Motor neuron (in vitro differentiated cells): ENCODE results near the gene RSAD1. TPM values are rescaled to one million over a fixed set of nuclear protein-coding genes. Genes with fewer than 3 reads are reported as not detected.

Experiments used
- ATAC-seq, 8 experiments: fragments of 200-7000 bp; cut with Tn5 transposase; replicated peaks in 6 of 8; 2 replicates each; pipeline ENCODE4 v1.8.0; 2021; ENCODE audit warnings: mild to moderate bottlenecking in 8 of 8, moderate library complexity in 8 of 8
- H3K27ac ChIP-seq, 2 donors: fragments of 250-450 bp; sonication (Bioruptor Pico); 2 replicates each; pipeline ENCODE4 v1.9.0; 2021; ENCODE audit warnings: antibody characterized with exemption in 2 of 2, mild to moderate bottlenecking in 2 of 2, moderate library complexity in 1 of 2
- H3K4me1 ChIP-seq, 2 donors: fragments of 250-450 bp; sonication (Bioruptor Pico); replicated peaks in 1 of 2; 2 replicates each; pipeline ENCODE4 v1.6.1; 2021; ENCODE audit warnings: antibody characterized with exemption in 2 of 2, mild to moderate bottlenecking in 2 of 2, moderate library complexity in 1 of 2
- H3K4me3 ChIP-seq, 5 donors: fragments of 250-450 bp; sonication (Bioruptor Pico); 2 replicates each; pipeline ENCODE4 v1.9.0; 2021; ENCODE audit warnings: antibody characterized with exemption in 5 of 5, mild to moderate bottlenecking in 5 of 5, moderate library complexity in 4 of 5
- WGBS, 10 experiments: fragments of 450-650 bp; shearing (Covaris generic); methylation state at CpG; one replicate each; pipeline ENCODE4 v1.0.0; 2022; 5-methylcytosine and 5-hydroxymethylcytosine counted together
- in situ Hi-C, 9 experiments: fragments of 400-800 bp; cut with MboI; loops; one replicate each; pipeline ENCODE4 v1.15.0; 2021; ENCODE audit warnings: low sequenced_read_pairs in 9 of 9, low pct_unique_long_range_greater_than_20kb in 2 of 9; ENCODE audit not compliant: unreplicated experiment in 9 of 9
- total RNA-seq, 8 experiments: library from RNA; unstranded; fragments of 300-600 nt; gene quantifications; 2 replicates each; pipeline versions ENCODE4 v1.2.3 to v1.2.4, GENCODE V29; 2022

The RSAD1 gene
- total RNA-seq, 8 experiments from 2014 or later: 13.0 to 44.7 (median 20.0) TPM

DNA sequence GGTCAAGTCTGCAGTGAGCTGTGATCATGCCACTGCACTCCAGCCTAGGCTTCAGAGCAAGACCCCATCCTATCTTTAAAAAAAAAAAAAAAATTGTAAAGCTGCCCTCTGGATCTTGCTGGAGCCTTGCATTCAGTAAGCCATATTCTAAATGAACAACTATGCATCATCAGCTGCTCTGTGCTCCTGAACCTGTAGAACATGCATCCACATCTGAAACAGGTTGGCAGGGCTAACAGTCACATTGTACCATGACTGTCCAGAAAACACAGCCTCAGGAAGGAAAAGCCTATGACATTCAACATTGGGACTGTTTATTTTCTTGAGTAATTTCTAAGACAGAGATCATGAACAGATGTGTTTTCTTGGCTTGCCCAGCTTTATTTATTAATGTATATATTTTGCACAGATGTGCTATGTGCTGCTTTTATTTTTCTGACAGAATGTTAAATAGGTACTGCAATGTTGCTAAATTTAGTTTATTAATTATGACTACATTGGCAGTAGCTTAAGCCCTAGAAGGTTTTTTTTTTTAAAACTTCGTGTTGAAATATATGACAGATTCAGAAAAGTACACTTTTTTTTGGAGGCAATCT, 32.8 kb upstream of the RSAD1 start:
- Histone ChIP-seq H3K4me1 (peaks cover 4 to 5% of the 10 kb centered on the region in 2 donors), H3K27ac (no peak overlapping the region), H3K4me3 (no peak overlapping the region)
- no peak for ATAC-seq
- WGBS, 10 experiments: 0 to 100% (median 66%) methylated on average over 1 of the region's 1 CpG; no CpG with 5 or more reads in 4 of the 10 experiments
- in situ Hi-C loops: no loop called here

DNA sequence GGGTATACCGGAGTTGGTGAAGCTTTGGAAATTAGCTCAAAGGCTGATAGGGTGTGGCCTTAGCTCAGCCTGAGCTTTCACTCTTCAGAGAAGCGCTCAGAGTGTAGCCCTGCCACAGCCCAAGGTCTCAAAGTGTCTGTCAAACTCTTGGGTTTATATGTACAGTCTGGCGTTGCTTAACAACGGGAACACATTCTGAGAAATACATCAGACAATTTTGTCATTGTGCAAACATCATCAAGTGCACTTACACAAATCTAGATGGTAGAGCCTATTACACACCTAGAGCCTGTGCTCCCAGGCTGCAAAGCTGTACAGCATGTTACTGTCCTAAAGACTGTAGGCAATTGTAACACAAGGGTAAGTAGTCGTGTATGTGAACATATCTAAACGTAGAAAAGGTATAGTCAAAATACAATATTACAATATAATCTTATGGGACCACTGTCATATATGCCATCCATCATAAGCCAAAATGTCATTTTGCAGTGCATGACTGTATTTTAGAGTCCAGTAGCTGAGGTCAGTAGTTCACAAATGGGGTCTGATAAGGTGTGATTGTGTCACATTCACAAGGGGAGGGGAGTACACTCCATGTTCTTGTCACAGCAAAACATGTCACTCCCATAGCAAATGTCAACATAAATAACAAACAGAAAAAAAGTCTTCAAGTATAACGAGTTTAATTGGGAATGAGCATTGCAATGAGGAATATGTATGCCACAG, 30.6 kb upstream of the RSAD1 start:
- peak in 3 of 8 experiments; percentile 18 to 20 (median 18) for ATAC-seq
- Histone ChIP-seq H3K27ac (no peak overlapping the region), H3K4me1 (peaks cover 4 to 5% of the 10 kb centered on the region in 2 donors), H3K4me3 (no peak overlapping the region)
- in situ Hi-C loops: no loop called here
- WGBS, 10 experiments: 44 to 87% (median 81%) methylated on average over 3 to 6 of the region's 7 CpGs

DNA sequence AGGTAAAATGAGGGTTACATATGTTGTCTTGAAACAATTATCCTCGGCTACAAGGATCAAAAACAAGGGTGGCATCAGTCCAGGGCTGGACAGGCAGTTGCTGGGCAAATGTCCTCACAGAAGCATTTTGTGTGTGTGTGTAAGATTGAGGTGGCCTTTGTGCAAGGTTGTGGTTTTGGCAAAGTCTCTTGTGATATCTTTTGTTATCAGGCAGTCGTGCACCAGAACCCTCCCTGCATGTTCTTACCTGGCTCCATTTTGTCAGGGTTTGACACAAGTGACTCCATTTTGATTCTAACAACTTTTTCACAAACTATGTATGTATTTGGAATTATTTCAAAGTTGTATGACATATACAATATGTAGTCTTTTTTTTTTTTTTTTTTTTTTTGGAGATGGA, 30.0 kb upstream of the RSAD1 start:
- in situ Hi-C loops: no loop called here
- Histone ChIP-seq H3K4me1 (peaks cover 0 to 1% of the 10 kb centered on the region in 2 donors), H3K27ac (no peak overlapping the region), H3K4me3 (no peak overlapping the region)
- 22 to 100% (median 86%) methylated on average over 1 to 2 of the region's 2 CpGs; no CpG with 5 or more reads in 4 of the 10 experiments for WGBS, 10 experiments
- ATAC-seq: no peak

DNA sequence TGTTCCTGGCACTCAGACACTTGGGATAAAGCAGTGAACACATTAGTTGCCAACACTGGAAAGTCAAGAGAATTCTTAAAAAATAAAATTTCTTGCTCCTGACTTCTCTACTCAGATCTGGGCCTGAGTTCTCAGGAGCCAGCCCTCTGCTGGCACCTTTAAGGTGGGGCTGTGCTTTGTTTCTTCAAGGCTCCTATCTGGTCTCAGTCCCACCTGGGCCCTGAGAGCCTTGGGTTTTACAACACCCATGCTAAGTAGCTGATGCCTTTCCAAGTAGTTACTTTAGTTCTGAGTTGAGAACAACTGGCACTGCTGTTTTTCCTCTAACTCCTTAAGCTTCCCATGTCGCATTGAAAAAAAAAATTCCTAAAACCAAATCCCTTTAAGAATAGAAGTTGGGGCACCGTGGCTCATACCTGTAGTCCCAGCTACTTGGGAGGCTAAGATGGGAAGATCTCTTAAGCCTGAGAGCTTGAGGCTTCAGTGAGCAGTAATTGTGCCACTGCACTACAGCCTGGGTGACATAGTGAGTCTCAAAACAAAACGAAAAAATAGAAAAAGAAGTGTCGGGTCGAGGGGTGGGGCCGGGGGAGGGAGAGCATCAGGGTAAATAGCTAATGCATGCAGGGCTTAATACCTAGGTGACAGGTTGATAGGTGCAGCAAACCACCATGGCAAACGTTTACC, 26.6 kb upstream of the RSAD1 start:
- in situ Hi-C loops: no loop called here
- no peak overlapping the region for H3K4me3 ChIP-seq
- 27 to 90% (median 70%) methylated on average over 1 to 7 of the region's 7 CpGs; no CpG with 5 or more reads in 1 of the 10 experiments for WGBS, 10 experiments
- ATAC-seq: no peak
- H3K27ac ChIP-seq: no peak overlapping the region
- H3K4me1 ChIP-seq: no peaks in the 10 kb centered on the region

GRCh38 chr17:50452630-50453300, 25.9 kb upstream of the RSAD1 start:
- H3K27ac ChIP-seq: no peak overlapping the region
- 0 to 94% (median 76%) methylated on average over 1 to 9 of the region's 10 CpGs; no CpG with 5 or more reads in 1 of the 10 experiments for whole genome bisulfite sequencing, 10 experiments
- peak in 3 of 8 experiments; percentile 81 to 85 (median 83) for ATAC-seq
- no peaks in the 10 kb centered on the region for H3K4me1 ChIP-seq
- no peak overlapping the region for H3K4me3 ChIP-seq
- in situ Hi-C loops: no loop called here

DNA sequence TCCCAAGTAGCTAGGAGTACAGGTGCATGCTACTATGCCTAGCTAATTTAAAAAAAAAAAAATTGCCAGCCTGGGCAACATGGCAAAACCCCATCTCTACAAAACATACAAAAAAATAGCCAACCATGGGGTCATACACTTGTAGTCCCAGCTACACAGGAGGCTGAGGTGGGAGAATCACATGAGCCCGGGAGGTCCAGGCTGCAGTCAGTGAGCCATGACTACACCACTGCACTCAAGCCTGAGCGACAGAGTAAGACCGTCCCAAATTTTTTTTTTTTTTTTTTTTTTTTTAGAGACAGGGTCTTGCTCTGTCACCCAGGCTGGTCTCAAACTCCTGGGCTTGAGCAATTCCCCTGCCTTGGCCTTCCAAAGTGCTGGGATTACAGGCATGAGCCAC, 24.8 kb upstream of the RSAD1 start:
- Histone ChIP-seq H3K27ac (no peak overlapping the region), H3K4me3 (no peak overlapping the region), H3K4me1 (no peaks in the 10 kb centered on the region)
- in situ Hi-C loops: no loop called here
- WGBS, 10 experiments: 80 to 100% (median 97%) methylated on average over 1 to 3 of the region's 3 CpGs; no CpG with 5 or more reads in 2 of the 10 experiments
- no peak for ATAC-seq

GRCh38 chr17:50457621-50458020, 21.0 kb upstream of the RSAD1 start:
- 38 to 100% (median 89%) methylated on average over 1 to 2 of the region's 4 CpGs; no CpG with 5 or more reads in 4 of the 10 experiments for WGBS, 10 experiments
- in situ Hi-C loops: no loop called here
- ATAC-seq: no peak
- Histone ChIP-seq H3K4me1 (no peaks in the 10 kb centered on the region), H3K4me3 (no peak overlapping the region), H3K27ac (no peak overlapping the region)

- no peak overlapping the region for H3K27ac ChIP-seq
- in situ Hi-C loops: no loop called here
- WGBS, 10 experiments: 50 to 100% (median 73%) methylated on average over 2 to 3 of the region's 3 CpGs; no CpG with 5 or more reads in 3 of the 10 experiments
- no peak for ATAC-seq
- H3K4me3 ChIP-seq: no peak overlapping the region
- no peaks in the 10 kb centered on the region for H3K4me1 ChIP-seq
These were observed 20.4 kb upstream of the RSAD1 start for GRCh38 chr17:50458270-50458669.

DNA sequence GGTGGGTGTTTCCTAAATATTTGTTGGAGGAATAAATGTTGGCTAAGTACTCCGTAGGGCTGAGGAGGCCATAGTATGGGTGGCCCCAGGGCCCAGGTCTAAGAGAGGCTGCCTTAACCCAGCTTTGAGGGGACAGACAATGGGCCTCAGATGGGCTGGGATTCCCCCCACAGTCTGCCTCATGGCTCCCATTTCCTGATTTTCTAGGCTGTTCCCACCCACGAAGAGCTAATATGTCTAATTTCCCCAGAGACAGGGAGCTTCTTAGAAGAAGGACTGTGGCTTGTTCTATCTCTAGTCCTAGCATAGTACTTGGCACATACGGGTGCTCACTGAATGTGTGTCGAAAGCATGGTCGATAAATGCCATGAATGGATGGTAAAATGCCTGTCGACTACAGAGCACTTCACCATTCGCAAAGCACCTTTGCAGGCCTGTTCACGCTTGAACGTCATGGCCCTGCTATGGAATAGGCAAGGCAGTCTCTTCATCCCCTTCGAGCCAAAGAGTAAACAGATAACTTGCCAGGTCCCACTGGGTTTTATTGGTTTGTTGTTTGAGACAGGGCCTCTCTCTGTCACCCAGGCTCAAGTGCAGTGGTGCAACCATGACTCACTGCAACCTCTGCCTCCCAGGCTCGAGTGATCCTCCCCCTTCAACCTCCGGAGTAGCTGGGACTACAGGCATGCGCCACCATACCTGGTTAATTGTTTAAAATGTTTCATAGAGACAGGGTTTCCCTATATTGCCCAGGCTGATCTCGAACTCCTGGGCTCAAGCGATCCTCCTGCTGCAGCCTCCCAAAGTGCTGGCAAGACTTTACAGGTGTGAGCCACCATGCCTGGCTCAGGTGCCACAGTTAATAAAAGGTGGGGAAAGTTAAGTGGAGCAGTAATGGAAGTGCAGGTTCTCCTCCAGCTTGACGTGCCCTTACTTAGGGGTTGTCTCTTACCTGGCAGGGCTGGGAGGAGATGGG, 19.7 kb upstream of the RSAD1 start:
- no peak overlapping the region for H3K4me3 ChIP-seq
- no peak overlapping the region for H3K27ac ChIP-seq
- in situ Hi-C loops: no loop called here
- H3K4me1 ChIP-seq: no peaks in the 10 kb centered on the region
- ATAC-seq: no peak
- WGBS, 10 experiments: 57 to 100% (median 85%) methylated on average over 3 to 13 of the region's 16 CpGs; no CpG with 5 or more reads in 2 of the 10 experiments

DNA sequence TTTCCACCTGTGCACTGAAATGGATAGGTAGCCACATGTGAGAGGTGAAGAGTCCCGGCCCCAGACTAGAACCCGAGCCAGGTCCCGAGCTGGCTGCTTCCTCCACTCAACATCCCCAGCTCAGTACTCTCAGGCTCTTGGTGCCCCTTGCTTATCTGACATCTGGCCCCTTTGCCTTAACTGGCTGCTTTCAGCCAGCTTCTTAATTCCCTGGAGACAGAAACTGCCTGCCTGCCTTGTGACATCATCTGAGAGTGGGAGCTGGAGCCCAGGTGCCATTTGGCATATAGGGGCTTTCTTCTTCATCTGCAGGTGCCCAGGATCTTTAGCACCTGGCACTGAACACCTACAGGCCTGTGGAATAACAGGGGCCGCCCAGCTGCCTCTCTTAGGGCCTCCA, 18.9 kb upstream of the RSAD1 start:
- Histone ChIP-seq H3K27ac (no peak overlapping the region), H3K4me1 (no peaks in the 10 kb centered on the region)
- WGBS, 10 experiments: 50 to 86% (median 80%) methylated on average over 1 of the region's 4 CpGs; no CpG with 5 or more reads in 6 of the 10 experiments

DNA sequence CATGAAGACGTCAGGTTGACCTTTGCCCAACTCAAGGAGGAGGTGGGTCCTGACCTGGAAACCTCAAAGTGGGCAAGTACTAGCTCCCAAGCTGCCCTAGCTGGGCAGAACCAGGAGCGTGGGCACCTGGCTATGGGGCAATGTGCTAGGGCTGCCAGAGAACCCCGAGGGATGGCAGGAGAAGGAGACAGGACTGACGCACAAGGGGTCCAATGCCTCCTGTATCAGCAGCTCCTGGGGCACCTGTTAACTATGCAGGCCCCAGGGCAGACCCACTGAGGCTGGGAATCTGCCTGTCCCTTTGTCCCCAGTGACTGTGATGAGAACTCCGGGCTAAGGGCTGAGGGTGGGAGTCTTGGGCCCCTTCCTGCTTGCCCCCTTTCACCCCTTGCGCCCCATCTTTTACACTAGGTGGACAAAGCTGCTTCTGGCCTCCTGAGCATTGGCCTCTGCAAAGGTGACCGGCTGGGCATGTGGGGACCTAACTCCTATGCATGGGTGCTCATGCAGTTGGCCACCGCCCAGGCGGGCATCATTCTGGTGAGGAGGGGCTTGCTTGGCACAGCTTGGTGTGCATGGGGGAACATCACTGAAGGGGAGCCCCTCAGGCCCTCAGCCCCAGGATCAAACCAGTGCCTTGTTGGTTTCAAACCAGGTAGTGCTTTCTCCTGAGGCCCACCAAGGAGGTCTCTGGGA, 17.7 kb upstream of the RSAD1 start:
- H3K4me1 ChIP-seq: no peaks in the 10 kb centered on the region
- 67 to 100% (median 91%) methylated on average over 1 to 2 of the region's 9 CpGs; no CpG with 5 or more reads in 6 of the 10 experiments for WGBS, 10 experiments
- in situ Hi-C loops: no loop called here
- no peak overlapping the region for H3K4me3 ChIP-seq
- no peak for ATAC-seq
- H3K27ac ChIP-seq: no peak overlapping the region

More for the DNA sequence above, 18.9 kb upstream of the RSAD1 start:
- ATAC-seq: peak in 1 of 8 experiments; percentile 35
- in situ Hi-C loops: no loop called here
- no peak overlapping the region for H3K4me3 ChIP-seq
